GM11168 (cell line): Measurements from ENCODE around the gene OR1I1.

Source experiments
- in situ Hi-C: fragments of 300-500 bp; cut with MboI; formaldehyde crosslinking; loops from one replicate; pipeline ENCODE4 v1.12.0; 2022; ENCODE audit warnings: low sequenced_read_pairs; ENCODE audit not compliant: unreplicated experiment

OR1I1 gene

DNA sequence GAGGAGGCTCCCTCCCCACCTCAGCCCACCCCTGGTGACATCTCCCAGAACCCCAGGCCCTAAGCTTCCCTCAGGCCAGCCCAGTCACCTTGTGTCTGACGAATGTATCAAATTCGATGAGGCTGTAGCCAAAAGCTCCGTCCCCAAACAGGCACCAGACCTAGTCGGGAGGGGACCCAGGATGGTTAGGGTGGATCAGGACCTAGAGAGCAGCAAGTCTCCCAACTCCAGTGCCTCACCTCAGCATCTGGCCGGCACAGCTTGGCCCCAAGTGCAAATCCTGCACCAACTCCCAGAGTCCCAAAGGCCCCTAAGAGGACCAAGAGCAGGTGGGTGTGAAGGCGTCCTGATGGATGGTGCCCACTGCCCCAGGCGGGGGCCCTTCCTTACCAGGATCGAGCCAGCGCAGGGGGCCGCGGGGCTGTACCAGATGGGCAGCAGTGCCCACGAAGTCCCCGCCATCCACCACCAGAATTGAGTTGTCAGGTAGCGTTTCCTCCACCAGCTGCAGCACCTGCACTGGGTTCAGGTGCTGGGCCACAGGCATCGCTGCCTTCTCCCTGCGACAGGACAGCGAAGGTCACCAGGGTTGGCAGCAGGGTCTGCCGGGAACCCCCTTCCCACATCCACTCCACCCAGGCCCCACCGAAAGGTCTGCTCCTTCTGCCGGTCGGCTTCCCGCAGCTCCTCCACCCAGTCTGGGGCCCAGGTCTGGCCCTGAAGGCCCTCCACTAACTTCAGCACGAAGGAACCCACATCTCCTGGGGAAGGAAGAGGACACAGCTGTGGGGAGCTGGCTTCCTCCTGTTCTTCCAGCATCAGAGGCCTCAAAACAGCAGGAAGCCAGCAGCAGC lies 34.0 kb downstream of the OR1I1 start:
- in situ Hi-C loops: no loop called here

DNA sequence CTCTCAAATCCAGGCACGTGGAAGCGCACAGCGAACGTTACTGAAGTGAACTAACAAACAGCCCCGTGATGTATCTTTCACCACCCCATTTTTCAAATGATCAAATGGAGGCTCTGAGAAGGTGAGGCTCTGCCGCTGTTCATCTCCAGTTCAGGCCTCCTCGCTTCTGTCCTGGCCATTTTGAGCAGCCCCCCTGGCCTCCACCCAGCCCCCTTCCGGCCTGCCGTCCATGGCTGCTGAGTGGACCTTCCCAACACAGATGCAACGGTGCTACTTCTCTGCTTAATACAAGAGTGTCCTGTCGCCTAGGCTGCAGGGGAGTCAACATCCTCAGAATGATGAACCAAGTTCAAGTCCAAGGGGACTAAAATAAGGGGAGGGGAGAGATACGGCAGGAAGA lies 34.8 kb downstream of the OR1I1 start:
- in situ Hi-C loops: no loop called here

DNA sequence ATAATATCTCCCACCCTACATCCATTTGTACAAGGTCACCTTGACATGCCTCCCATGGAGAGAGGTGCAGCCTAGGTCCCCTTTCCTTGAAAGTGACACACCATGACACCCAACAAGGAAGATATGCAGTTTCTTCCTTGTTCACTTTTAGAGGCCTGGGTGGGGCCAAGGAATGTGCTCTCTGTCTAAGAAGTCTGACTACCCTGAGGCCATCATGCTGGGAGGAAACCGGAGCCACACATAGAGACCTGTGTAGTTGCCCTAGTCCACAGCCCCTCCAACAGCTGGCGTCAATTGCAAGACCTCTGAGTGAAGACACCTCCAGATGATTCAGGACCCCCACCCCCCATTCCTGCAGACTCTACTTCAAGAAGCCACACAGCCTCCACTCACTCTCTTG lies 36.2 kb downstream of the OR1I1 start:
- in situ Hi-C loops: no loop called here

DNA sequence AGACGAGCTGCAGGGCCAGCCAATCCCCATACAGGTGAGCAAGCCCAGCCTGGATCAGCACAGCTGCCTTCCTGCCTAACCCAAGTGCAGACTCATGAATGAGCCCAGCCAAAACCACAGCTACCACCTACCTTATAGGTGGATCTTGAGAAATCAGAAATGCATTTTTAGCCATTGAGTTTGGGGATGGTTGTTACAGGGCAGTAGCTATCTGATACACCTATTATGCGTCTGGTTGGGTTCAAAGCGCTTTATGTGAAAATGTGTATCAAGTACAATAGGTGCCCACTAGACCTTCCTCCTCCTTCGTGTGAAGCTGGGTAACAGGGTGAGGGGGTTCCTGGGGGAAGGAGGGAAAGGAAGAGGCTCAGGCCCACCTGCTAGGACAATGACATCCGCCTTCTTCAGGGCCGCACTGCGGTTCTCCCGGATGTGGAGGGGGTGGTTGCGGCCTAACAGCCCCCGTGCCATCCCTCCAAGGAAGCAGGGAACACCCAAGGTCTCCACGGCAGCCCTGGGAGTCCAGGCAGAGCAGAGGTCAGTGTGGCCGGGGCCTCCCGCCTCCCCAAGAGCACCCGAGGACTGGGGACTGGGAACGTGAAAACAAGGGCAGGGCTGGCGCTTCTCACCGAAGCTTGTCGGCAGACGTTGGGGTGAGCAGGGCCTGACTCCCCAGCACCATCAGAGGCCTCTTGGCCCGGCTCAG lies 36.9 kb downstream of the OR1I1 start:
- in situ Hi-C loops: no loop called here

DNA sequence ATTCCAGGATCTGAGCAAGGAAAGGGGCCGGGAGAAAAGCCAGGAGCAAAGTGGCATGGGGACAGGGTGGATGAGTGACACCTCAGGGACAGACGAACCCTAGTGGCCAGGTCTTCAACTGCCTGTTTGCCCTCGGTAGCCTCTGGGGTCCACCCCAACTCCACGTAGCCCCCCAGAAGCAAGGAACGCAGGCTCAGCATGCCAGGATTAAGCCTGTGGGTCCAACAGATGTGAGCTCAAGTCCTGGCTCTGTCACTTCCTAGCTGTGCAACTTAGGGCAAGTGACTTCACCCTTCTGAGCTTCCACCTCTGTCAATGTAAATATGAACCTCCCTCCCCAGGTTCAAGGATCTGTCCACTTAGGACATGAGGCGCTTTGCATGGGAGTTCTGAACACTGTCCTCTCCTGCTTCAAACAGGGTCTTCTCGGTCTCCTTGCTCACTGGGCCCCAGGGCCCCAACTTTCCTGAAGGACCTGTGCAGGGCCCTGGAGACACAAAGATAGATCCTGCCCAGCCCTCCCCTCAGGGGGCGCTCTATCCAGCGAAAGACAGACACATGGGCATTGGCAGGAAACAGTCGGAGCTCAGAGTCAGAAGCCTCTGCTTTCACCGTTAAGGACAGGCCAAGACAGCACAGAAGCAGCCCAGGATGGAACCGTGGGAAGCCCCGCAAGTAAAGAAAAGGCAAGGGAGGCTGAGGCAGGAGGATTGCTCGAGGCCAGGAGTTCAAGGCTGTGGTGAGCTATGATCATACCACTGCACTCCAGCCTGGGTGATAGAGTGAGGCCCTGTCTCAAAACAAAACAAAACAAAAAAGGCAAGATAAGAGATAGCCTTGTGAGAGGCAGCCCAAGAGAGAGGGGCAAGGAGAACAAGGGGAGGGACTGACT lies 38.4 kb downstream of the OR1I1 start:
- in situ Hi-C loops: no loop called here

DNA sequence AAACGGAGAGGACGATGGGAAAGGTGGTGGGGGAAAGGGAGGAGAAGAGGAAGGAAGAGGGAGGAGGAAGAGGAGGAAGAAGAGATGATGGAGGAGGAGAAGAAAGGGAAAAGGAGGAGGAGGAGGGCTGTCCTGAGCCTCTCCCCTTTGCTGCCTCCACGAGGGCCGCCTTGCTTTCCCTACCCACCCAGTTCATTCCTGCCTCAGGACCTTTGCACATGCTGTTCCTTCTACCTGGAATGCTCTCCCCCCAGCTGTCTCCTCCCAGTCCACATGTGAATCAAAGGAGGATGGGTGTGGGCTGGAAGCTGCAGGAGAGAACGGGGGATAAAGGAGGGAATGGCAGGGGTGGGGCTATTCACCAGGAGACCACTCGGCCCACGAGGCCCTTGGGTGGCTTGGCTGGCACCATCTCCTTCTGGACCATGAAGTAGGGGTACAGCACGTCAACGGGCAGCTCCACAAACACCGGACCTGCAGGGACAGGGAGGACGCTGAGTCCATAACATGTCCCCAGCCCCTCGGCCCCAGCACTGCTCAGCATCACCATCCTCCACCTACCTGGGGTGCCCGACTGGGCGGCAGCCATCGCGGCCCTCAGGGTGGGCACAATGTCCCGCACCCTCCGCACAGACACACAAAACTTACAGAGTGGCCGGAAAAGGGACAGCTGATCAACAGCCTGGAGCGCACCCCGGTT lies 40.5 kb downstream of the OR1I1 start:
- in situ Hi-C loops: no loop called here

DNA sequence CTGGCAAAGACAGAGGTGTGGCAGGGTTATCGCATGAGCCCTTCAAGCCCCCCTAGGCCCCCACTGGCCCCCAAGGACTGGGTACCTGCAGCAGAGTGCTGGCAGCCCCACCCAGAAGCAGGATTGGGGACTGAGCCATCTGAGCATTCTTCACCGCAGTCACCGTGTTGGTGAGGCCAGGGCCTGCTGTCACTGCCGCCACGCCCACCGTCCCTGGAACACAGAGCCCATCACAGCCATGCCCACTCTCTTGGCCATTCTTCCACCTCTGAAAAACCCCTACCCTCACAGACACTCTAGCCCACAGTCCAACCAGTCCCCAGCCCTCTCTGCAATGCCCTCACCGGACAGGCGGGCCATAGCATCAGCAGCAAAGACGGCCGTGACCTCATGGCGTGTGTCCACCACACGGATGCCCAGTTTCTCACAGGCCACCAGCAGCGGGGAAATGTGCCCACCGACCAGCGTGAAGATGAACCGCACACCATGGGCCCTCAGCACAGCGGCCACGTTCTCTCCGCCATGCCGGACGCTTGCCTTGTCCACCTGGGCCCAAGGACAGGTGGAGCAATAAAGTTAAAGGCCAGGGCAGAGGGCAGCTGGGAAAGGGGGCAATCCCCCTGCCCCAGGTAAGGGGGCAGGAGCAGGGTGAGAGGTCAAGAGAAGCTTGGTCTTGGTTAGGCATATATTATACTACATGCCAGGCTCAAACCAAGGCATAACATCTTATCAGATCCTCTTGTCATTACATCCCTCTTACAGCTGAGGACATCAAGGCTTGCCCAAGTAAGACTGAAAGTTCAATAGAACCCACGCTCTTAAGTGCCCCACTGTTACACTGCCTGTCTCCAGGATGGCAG lies 41.2 kb downstream of the OR1I1 start:
- in situ Hi-C loops: no loop called here

DNA sequence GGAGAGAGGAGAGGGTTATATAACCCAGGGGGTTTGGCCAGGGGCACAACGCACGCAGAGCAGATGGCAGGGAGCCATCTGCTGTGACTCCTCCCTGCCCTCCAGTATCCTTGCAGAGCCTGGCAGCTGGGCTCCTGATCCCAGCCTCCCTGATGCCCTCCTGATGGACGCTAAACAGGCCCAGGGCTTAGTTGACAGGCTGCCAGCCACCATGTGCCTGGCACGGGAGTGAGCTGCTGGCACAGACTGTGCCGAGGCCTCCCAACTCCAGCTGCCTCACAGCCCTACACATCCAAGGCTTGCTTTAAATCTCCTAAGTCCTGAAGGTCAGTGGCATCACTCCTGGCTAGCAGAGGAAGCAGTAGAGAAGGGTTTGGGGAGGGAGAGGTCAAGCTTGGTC lies 41.9 kb downstream of the OR1I1 start:
- in situ Hi-C loops: no loop called here

DNA sequence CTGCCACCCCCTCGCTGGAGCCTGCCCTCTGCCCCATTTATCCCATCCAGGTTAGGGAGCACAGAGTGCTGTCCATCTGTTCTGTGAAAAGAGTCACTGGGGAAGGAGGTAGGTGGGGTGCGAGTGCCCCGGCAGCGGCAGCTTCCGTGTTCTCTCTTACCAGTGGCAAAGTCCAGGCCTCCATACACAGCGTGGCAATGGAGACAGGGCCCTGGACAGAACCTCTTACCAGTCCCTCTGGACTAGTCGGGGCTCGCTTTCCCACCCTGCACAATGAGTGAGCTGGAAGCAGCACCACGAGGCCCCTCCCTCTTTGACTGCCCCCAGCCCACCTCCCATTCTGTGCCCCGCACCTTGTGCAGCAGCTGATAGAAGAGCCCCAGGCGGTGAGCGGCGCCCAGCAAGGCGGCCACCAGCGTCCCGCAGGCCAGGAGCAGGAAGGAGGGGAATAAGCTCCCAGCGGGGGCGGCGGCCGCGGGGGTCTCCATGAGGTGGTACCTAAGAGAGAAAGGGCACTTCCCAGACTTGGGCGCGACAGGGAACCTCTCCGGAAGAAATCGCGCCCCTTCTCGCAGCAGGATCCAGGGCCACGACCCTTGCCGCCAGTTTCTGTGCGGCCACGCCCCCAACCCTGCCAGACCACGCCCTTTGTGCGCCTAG lies 42.7 kb downstream of the OR1I1 start:
- in situ Hi-C loops: no loop called here

DNA sequence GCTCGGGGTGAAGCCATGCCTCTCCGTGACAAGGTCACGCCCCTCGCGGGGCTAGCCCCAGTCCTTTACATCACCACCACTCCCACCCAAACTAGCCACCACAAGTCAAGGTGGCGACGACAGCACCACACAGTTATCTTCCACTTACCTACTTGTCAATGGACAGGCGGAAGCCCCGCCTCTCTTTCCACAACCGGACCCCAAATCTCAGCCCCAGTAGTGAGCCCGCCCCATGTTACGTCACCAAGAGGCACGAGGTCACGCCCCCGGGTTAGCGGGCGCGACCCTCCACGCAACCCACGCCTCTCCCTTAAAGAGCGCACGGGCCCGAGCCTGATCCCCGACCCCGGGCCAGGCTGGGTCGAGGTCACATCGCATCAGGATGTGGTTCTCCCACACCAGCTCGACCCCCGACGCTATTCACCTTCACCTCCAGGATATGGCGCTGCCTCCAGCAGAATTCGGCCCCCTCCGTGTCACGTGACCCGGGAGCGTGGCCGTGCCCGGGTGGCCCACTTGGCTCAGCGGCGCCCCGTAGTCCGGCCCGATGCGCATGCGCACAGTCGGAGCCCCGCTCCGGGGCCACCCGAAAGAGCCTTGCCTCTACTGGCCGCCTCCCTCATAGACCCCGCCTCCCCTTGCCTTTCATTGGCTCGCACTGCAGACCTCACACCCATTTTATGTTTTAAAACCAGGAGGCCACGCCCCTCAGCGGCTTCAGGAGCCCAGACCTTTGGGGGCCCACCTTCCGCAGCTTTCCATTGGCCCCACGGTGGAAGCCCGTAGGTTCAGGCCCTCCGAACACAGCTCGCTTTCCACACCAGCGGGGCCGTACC lies 43.4 kb downstream of the OR1I1 start:
- in situ Hi-C loops: no loop called here

DNA sequence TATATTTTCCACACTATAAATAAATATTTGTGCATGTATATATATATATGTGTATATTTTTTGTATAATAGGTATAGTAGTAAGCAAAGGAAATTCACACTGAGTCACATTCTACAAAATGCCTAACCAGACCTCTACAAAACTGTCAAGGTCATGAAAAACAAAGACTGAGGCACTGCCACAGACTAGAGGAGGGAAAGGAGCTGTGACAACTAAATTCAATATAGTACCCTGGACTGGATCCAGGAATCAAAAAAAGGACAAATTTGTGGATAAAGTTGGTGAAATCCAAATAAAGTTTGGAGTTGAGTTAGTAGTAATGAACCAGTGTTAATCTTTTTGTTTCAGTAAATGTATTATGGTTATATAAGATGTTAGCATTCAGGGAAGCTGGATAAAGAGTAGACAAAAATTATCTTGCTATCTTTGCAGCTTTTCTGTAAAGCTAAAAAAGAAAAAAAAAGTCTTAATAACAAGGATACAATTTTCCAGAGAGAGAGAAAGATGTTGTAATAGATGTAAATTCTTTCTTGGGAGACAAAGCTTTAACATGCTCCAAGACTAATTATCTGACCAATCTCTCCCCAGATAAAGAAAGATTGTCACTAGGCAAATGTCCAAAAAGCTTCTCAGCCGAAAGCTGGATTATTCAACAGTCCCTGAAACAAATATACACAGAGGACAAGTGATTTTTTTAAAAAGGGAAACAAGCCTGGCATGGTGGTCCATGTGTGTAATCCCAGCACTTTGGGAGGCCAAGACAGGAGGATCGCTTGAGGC lies 44.3 kb downstream of the OR1I1 start:
- in situ Hi-C loops: no loop called here

DNA sequence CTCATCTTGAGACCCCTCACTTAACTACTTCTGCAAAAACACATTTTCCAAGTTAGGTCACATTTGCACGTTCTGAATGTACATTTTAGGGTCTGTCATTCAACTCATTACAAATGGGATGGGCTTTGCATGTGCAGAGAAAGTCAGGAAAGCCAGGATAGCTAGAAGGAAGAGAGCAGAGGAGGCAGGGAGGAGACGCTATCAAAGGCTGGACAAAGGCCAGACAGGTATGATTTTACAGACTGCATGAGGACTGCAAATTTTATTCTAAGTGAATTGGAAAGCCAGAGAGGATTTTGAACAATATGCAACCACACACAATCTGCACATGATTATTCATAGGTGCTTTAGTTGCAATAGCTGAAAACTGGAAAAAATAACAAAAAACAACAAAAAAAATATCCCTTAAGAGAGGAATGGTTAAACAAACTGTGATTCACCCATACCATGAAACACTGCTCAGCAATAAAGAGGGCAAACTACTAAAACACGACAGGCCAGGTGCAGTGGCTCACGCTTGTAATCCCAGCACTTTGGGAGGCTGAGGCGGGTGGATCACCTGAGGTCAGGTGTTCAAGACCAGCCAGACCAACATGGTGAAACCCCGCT lies 46.3 kb downstream of the OR1I1 start:
- in situ Hi-C loops: no loop called here

DNA sequence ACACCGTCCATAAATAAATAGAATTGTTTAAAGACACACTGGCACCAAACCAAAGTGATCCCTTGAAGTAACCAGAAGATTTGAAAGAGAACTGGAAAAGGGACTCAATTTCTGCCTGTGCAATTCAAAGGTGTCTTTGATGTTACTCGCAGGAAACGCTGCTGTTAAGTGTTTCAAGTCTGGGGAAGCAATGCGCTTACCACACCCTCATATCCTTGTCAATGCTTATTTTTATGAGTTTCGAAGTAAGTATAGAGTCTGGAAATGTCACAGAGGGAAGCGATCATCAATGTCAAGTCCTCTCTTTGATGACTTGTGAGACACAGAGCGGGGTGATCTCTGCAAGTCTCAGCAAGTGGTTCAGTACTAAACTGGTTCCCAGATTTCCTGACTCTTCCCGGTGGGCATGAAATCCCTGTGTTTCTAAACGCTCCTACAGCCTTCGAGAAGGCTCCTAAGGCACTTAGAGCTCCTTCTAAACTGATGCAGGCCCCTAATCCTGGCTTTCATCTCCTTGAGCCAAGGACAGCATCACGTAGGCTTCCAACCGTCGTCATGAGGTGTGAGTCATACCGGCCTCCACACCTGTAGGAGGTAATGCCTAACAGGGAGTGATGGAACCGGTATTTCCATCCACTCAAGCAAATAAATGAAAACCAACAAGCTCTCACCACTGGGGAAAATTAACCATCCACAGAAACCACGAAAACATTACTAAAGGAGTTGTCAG lies 48.0 kb downstream of the OR1I1 start:
- in situ Hi-C loops: no loop called here

DNA sequence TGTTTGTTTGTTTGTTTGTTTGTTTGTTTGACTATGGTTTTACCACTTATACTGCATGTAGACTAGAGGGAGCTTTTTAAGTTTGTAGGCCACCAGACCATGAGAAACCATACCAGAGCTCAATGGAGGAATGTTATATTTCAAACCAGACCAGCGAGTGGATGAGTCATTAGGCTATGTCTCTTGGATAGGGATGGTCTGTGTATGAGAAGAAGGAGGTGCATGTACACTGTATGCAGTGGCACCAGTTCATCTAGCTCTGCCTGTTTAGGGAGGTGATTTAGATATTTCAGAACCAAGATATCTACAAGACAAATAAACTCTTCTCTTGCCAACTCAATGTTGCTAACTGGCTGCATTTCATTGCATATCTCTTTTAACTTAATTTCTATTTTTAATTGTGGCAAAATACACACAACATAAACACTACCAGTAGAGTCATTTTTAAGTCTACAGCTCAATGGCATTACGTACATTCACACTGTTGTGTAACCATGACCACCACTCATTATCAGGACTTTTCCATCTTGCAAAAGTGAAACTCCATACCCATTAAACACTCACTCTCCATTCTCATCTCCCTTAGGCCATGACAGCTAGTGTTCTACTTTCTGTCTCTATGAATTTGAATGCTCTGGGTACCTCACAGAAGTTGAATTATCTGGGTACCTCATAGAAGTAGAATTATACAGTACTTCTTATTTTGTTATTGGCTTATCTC lies 54.4 kb downstream of the OR1I1 start:
- in situ Hi-C loops: no loop called here

DNA sequence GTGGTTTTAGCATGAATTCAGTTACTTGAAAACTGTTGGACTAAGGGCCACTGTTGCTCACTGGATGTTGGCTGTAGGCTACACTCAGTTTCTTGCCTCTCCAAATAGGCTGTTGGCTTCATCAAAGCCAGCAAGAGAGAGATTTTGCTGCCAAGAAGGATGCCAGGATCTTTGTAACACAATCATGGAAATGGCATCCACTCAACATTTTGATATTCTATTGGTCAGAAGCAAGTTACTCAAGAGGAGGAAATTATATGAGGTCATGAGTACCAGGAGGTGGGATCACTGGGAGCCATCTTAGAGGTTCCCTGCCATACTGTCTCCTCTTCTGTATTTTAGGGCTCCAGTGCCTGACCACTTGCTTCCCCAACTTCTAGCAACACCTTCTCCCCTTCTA lies 55.8 kb downstream of the OR1I1 start:
- in situ Hi-C loops: no loop called here

DNA sequence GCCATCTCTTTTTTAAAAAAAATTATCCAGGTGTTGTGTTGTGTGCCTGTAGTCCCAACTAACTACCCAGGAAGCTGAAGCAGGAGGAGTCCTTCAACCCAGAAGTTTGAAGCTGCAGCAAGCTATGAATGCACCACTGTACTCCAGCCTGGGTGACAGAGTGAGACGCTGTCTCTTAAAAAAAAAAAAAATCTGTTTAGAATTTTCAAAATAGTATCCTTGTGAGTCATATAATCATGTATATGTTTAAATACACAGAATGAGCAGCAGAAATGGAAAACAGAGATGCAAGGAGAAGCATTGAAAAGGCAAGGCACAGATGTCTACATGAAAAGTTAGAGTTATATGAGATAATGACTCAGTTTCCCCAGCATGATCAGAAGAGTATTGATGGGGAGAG lies 56.4 kb downstream of the OR1I1 start:
- in situ Hi-C loops: no loop called here
